HG03039 (cell line): Measurements from ENCODE around the gene MTHFSD.

ENCODE experiments used
- ATAC-seq: cut with Tn5 transposase; IDR thresholded peaks from one replicate; pipeline ENCODE4 v1.9.1; 2021; ENCODE audit warnings: mild to moderate bottlenecking, moderate library complexity; ENCODE audit not compliant: unreplicated experiment

Gene MTHFSD

GRCh38 chr16:86584071-86584685, 29.1 kb upstream of the MTHFSD start:
- ATAC-seq, result no peak

GRCh38 chr16:86581458-86581857, 26.4 kb upstream of the MTHFSD start:
- no peak for ATAC-seq

GRCh38 chr16:86580791-86581170, 25.7 kb upstream of the MTHFSD start:
- ATAC-seq, result no peak

GRCh38 chr16:86580063-86580790, 25.2 kb upstream of the MTHFSD start:
- no peak for ATAC-seq

GRCh38 chr16:86579268-86580062, 24.4 kb upstream of the MTHFSD start:
- ATAC-seq, result no peak

- no peak for ATAC-seq
Observed at GRCh38 chr16:86578611-86579267, 23.7 kb upstream of the MTHFSD start.

- no peak for ATAC-seq
Observed at GRCh38 chr16:86578061-86578599, 23.1 kb upstream of the MTHFSD start, which contains the start of gene FOXL1. TSS of gene FOXL1 (plus strand) at chr16:86578549. CDS start at chr16:86578724, 175 bp downstream.

GRCh38 chr16:86577314-86577971, 22.4 kb upstream of the MTHFSD start:
- ATAC-seq, result no peak

GRCh38 chr16:86576591-86577313, 21.7 kb upstream of the MTHFSD start:
- no peak for ATAC-seq

GRCh38 chr16:86575754-86576557, 20.9 kb upstream of the MTHFSD start:
- no peak for ATAC-seq

GRCh38 chr16:86575095-86575685, 20.2 kb upstream of the MTHFSD start:
- no peak for ATAC-seq

GRCh38 chr16:86574646-86575045, 19.6 kb upstream of the MTHFSD start:
- ATAC-seq, result no peak

GRCh38 chr16:86573646-86574508, 18.8 kb upstream of the MTHFSD start:
- ATAC-seq, result no peak

GRCh38 chr16:86573215-86573614, 18.2 kb upstream of the MTHFSD start:
- ATAC-seq, result no peak

- ATAC-seq, result no peak
Observed at GRCh38 chr16:86572606-86573005, 17.6 kb upstream of the MTHFSD start.

GRCh38 chr16:86572041-86572521, 17.0 kb upstream of the MTHFSD start:
- no peak for ATAC-seq

GRCh38 chr16:86571530-86571915, 16.5 kb upstream of the MTHFSD start:
- ATAC-seq, result no peak
